ENCODE results near the gene CTNNBIP1. TPM values are rescaled to one million over a fixed set of nuclear protein-coding genes. Genes with fewer than 3 reads are reported as not detected.

The CTNNBIP1 gene
- total RNA-seq, 2 experiments from 2014 or later, result 9.0 to 9.6 TPM

DNA sequence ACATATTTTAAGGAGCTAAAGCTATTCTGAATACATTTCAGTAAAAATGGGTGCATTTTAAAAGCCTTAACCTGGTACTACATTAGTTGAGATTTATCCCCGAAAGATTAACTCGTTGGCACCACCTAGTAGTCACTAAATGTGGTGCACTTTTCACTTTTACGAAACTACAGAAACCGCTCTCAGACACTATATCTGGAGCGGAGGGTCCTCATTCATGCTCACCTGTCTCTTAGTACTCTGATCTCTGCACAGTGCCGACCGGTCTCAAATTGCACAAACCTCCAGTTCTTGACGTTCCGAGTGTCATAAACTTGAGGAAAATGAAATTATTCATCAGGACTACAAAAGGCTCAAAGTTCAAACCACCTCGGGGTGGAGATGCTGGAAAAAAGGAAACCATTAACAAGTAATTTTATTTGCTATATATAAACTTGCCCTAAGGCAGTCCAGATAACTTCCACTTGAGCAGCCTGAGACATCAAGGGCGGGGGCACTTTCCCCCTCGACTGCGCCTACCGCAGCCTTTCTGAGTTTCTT is 32.4 kb upstream of the CTNNBIP1 start:
- TF ChIP-seq, protein P1, sequence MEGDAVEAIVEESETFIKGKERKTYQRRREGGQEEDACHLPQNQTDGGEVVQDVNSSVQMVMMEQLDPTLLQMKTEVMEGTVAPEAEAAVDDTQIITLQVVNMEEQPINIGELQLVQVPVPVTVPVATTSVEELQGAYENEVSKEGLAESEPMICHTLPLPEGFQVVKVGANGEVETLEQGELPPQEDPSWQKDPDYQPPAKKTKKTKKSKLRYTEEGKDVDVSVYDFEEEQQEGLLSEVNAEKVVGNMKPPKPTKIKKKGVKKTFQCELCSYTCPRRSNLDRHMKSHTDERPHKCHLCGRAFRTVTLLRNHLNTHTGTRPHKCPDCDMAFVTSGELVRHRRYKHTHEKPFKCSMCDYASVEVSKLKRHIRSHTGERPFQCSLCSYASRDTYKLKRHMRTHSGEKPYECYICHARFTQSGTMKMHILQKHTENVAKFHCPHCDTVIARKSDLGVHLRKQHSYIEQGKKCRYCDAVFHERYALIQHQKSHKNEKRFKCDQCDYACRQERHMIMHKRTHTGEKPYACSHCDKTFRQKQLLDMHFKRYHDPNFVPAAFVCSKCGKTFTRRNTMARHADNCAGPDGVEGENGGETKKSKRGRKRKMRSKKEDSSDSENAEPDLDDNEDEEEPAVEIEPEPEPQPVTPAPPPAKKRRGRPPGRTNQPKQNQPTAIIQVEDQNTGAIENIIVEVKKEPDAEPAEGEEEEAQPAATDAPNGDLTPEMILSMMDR (IDR thresholded peaks at IDR 0.05), result peak; percentile 85
- DNase-seq, result peak; percentile 45
- H3K36me3 Mint-ChIP-seq (ENCODE audit: low read depth), result peaks cover 12% of the 10 kb centered on the region
- ATAC-seq, result peak; percentile 31
- peaks cover 20% of the 10 kb centered on the region for H3K4me1 Mint-ChIP-seq (ENCODE audit: low read depth)
- H3K4me3 Mint-ChIP-seq, result peak overlapping the region; percentile 98
- intact Hi-C loops (cut with micrococcal nuclease), result loop anchor here (2.0 to 10.0 kb wide), 2 partner anchors 68 to 92 kb away; partner anchors contain the start of gene UBE4B
- H3K27me3 Mint-ChIP-seq, result no peaks in the 10 kb centered on the region
- CTCF ChIA-PET, result interaction anchor here (0.8 to 8.3 kb wide), 11 partner anchors 8 to 221 kb away, joined by 3 to 68 read pairs (median 5); no protein-coding TSS in a partner anchor
- POLR2A ChIA-PET, result interaction anchor here (1.0 to 1.4 kb wide), 3 partner anchors 10 to 83 kb away, joined by 3 to 4 read pairs (median 4); no protein-coding TSS in a partner anchor
- H3K27ac Mint-ChIP-seq, result peak overlapping the region; percentile 92
- no peaks in the 10 kb centered on the region for H3K9me3 Mint-ChIP-seq

DNA sequence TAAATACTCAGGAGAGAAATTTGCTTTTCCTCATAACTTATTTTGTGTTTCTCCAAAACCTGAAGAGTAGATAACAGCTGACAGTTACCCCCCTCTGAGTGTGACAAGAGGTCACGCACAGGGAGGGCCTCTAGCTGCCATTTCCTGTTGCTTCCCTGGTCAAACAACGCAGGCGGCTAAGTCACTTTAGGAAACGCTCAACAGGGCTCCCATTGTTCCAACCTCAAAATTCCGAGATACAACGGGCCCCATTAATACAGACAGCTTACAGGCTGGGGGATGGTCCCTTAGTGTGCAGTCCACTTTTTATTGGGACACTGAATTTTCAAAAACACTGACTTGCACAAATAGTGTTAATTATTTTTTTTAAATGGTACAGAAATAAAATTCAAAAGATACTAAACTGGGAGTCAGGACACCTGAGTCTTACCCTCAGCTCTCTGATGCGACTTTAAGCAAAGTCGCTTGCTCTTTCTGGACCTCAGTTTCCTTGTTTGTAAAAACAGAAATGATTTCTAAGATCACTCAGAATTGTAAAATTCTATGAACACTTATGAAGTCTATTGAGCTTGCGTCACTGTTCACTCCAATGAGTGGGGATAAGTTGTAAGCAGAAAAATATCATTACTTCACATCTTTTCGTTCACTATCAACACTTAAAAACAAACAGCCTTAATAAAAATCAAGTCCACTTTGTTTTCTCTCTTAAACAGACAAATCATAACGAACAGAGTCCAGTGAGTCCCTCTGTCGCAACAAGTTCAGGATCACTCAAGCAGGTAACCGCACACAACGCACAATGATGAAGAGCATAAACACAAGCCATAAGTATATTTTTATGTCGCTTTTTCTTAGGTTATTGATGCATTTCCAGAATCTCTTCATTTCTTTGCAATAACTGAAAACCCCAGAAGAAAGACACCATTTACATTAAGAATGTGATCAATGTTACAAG is 19.6 kb upstream of the CTNNBIP1 start:
- Mint-ChIP-seq H3K4me1 (ENCODE audit: low read depth) (no peaks in the 10 kb centered on the region), H3K4me3 (no peak overlapping the region), H3K9me3 (no peaks in the 10 kb centered on the region), H3K27me3 (no peaks in the 10 kb centered on the region), H3K36me3 (ENCODE audit: low read depth) (peaks cover 20% of the 10 kb centered on the region), H3K27ac (no peak overlapping the region)
- ATAC-seq (no peak), DNase-seq (no peak)
- intact Hi-C loops (cut with micrococcal nuclease), result no loop called here
- ChIA-PET POLR2A (interaction anchor here (0.6 kb wide), 1 partner anchor 27 kb away, joined by 3 read pairs; no protein-coding TSS in a partner anchor), CTCF (interaction anchor here (1.2 to 2.0 kb wide), 3 partner anchors 13 to 20 kb away, joined by 3 to 9 read pairs (median 8); partner anchors contain the start of genes LZIC and NMNAT1)
- TF ChIP-seq, protein P1 (IDR thresholded peaks at IDR 0.05), result no peak

DNA sequence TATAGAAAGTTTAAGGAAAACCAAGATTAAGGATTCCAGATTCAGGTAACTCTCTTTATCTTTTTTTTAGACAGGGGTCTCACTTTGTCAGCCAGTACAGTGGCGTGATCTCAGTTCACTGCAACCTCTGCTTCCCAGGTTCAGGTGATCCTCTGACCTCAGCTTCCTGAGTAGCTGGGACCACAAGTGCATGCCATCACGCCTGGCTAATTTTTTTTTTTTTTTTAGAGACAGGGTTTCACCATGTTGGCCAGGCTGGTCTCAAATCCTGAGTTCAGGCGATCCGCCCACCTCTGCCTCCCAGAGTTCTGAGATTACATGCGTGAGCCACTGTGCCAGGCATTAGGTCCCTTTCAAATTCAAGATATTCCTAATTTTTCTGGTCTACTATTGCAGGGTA is 17.2 kb upstream of the CTNNBIP1 start:
- CTCF ChIA-PET, result interaction anchor here (1.2 kb wide), 1 partner anchor 49 kb away, joined by 3 read pairs; no protein-coding TSS in a partner anchor
- Mint-ChIP-seq H3K4me3 (no peak overlapping the region), H3K36me3 (ENCODE audit: low read depth) (peaks cover 9% of the 10 kb centered on the region), H3K27ac (no peak overlapping the region), H3K27me3 (no peaks in the 10 kb centered on the region), H3K9me3 (no peaks in the 10 kb centered on the region), H3K4me1 (ENCODE audit: low read depth) (no peaks in the 10 kb centered on the region)
- TF ChIP-seq, protein P1 (IDR thresholded peaks at IDR 0.05), result no peak
- intact Hi-C loops (cut with micrococcal nuclease), result no loop called here
- POLR2A ChIA-PET, result no interaction called here
- DNase-seq, result no peak
- no peak for ATAC-seq

DNA sequence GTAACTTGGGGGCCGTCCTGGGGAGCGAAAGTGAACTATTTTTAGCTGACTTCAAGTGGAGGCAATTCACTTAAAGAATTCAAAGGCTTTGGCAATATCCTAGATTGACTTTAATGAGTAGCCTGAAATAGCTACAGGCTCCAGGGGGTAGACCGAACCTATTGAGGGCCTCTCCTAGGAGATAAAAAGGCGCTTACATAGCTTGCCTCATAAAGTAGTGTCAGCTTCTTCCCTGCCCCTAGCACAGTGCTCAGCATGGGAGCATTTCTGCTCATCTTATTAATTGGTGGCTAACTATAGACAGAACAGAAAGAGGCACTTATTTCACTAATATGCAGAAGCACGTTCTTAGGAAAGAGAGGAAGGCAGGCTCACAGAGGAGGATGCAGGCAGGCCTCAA is 12.3 kb upstream of the CTNNBIP1 start:
- POLR2A ChIA-PET, result interaction anchor here (0.7 kb wide), 1 partner anchor 12 kb away, joined by 3 read pairs; no protein-coding TSS in a partner anchor

More for the DNA sequence above, 12.3 kb upstream of the CTNNBIP1 start:
- CTCF ChIA-PET, result no interaction called here
- TF ChIP-seq, protein P1 (IDR thresholded peaks at IDR 0.05), result no peak
- ATAC-seq, result no peak
- no peak overlapping the region for H3K27ac Mint-ChIP-seq
- no peaks in the 10 kb centered on the region for H3K9me3 Mint-ChIP-seq
- H3K36me3 Mint-ChIP-seq (ENCODE audit: low read depth), result no peaks in the 10 kb centered on the region
- H3K27me3 Mint-ChIP-seq, result no peaks in the 10 kb centered on the region
- no peak for DNase-seq
- intact Hi-C loops (cut with micrococcal nuclease), result no loop called here
- no peak overlapping the region for H3K4me3 Mint-ChIP-seq
- no peaks in the 10 kb centered on the region for H3K4me1 Mint-ChIP-seq (ENCODE audit: low read depth)
